ENCODE data around the gene MRPL23. TPM values are rescaled to one million over a fixed set of nuclear protein-coding genes. Genes with fewer than 3 reads are reported as not detected.

MRPL23 gene
- total RNA-seq, 1 donor from 2014 or later, result 26.0 TPM

GRCh38 chr11:1952806-1953482 is 5.8 kb downstream of the MRPL23 start:
- no peak for DNase-seq (ENCODE audit: low spot score)

GRCh38 chr11:1953489-1954266 is 6.5 kb downstream of the MRPL23 start:
- no peak for DNase-seq (ENCODE audit: low spot score)

- no peak for DNase-seq (ENCODE audit: low spot score)
Measured at GRCh38 chr11:1958367-1958766, 11.2 kb downstream of the MRPL23 start.

GRCh38 chr11:1959786-1960185 is 12.7 kb downstream of the MRPL23 start:
- DNase-seq (ENCODE audit: low spot score), result no peak

- no peak for DNase-seq (ENCODE audit: low spot score)
Measured at GRCh38 chr11:1963864-1964263, 16.7 kb downstream of the MRPL23 start.

GRCh38 chr11:1964348-1964747 is 17.2 kb downstream of the MRPL23 start:
- no peak for DNase-seq (ENCODE audit: low spot score)

GRCh38 chr11:1964955-1965354 is 17.8 kb downstream of the MRPL23 start:
- DNase-seq (ENCODE audit: low spot score), result no peak

GRCh38 chr11:1966531-1966930 is 19.4 kb downstream of the MRPL23 start:
- no peak for DNase-seq (ENCODE audit: low spot score)

GRCh38 chr11:1967641-1968225 is 20.6 kb downstream of the MRPL23 start:
- no peak for DNase-seq (ENCODE audit: low spot score)

- DNase-seq (ENCODE audit: low spot score), result no peak
Measured at GRCh38 chr11:1968454-1969002, 21.4 kb downstream of the MRPL23 start.

GRCh38 chr11:1969035-1969434 is 21.9 kb downstream of the MRPL23 start:
- no peak for DNase-seq (ENCODE audit: low spot score)

GRCh38 chr11:1969776-1970175 is 22.6 kb downstream of the MRPL23 start:
- DNase-seq (ENCODE audit: low spot score), result no peak

GRCh38 chr11:1970956-1971355 is 23.8 kb downstream of the MRPL23 start:
- no peak for DNase-seq (ENCODE audit: low spot score)

GRCh38 chr11:1975185-1975584 is 28.1 kb downstream of the MRPL23 start:
- no peak for DNase-seq (ENCODE audit: low spot score)

- DNase-seq (ENCODE audit: low spot score), result no peak
Measured at GRCh38 chr11:1978720-1979473, 31.8 kb downstream of the MRPL23 start.

GRCh38 chr11:1979607-1980006 is 32.5 kb downstream of the MRPL23 start:
- DNase-seq (ENCODE audit: low spot score), result no peak

GRCh38 chr11:1982873-1983600 is 35.9 kb downstream of the MRPL23 start:
- DNase-seq (ENCODE audit: low spot score), result no peak

- no peak for DNase-seq (ENCODE audit: low spot score)
Measured at GRCh38 chr11:1983601-1983961, 36.4 kb downstream of the MRPL23 start.

- no peak for DNase-seq (ENCODE audit: low spot score)
Measured at GRCh38 chr11:1987024-1987423, 39.9 kb downstream of the MRPL23 start.

GRCh38 chr11:1988174-1988573 is 41.0 kb downstream of the MRPL23 start:
- DNase-seq (ENCODE audit: low spot score), result no peak
